ENCODE measurements around the gene CD8B2.
"Not testable (repeated sequence)": the region's sequence is repeated elsewhere in the genome, so short reads cannot be mapped to it uniquely, and the experiment has no call there.

Gene CD8B2

GRCh38 chr2:106513391-106513790, 26.2 kb downstream of the CD8B2 start:
- not testable (repeated sequence) for DNase-seq

DNA sequence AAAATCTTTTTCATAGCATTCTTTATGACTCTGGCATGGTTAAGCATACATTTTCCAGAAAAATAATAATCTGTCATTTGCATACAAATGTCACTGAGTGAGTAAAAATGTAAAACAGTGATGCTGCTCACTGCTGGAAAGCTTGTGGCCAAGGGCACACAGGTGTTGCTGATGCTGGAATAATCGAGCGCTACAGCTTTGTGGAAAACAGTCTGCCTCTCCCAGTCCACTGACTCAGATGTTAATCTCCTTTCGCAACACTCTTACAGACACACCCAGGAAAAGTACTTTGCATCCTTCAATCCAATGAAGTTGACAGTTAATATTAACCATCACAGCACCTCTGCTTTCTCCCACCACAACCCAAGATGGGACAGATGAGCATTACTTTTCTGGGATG, 27.7 kb downstream of the CD8B2 start:
- peak; percentile 51 for DNase-seq

DNA sequence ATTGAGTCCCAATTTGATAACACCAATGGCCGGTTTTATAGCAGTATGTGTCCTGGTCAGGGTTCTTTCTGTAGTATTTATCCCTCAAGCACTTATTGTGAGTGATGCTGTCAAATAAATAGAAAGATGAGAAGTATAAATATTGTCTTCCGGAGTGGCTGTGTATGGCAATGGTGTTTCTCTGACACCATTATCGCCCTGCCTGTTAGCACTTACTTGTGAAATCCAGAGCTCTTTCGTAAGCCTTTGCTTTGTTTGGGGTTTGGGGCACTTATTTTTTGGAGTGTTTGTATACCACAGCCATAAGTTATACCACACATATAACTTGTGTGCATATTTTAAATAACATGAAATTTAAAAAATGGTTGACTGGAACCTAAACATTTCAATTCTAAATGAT, 29.3 kb downstream of the CD8B2 start:
- DNase-seq: no peak

DNA sequence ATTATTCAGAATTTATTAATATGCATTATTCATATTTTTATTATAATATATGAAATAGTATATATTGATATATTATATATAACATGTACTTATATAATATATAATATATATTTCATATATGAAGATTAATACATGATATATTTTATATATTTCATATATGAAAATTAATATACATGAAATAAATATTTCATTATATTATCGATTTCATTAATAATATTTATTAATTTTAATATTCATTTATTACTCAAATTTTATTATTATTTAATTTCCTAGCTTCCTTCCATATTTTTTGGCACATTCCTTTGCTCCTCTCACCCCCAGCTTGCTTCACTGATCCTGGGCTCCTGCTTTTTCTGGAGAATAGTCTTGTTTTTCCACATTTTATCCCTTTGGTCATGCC, 29.7 kb downstream of the CD8B2 start:
- DNase-seq: no peak

GRCh38 chr2:106517329-106517728, 30.2 kb downstream of the CD8B2 start:
- DNase-seq: no peak

DNA sequence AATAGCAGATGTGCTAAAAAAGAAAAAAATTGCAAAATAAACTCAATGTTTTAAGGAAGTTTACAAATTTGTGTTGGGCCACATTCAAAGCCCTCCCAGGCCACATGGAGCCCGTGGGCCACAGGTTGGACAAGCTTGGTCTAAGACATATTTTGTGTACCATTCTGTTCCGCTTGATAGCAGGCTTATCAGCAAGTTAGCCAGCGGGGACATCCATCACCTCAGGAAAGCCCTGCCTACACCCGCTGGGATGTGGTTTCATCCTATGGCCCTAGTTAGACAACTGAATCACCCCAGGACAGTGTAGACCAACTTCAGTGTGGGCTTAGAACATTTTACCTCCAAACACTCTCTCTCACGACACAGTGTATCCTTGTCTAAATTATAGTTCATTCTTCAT, 32.6 kb downstream of the CD8B2 start:
- no peak for DNase-seq

DNA sequence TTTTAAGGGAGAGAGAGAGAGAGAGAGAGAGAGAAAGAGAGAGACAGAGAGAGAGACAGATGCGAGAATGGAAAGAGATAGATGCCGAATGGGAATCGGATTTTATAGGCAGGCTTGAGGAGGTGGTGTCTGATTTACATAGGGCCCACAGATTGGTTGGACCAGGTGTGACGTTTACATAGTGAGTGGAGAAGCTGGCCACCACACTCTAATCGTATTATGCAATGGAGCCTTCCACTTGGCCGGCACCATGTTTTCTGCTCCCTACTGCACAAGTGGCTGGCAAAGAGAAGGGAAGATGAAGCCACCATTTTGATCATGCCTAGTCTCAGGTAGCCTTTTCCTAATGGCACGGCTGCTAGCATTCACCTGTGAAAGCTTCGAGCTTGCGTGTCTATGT, 33.9 kb downstream of the CD8B2 start:
- no peak for DNase-seq

- no peak for DNase-seq
Observed at GRCh38 chr2:106523976-106524665, 37.0 kb downstream of the CD8B2 start.

GRCh38 chr2:106530866-106531265, 43.7 kb downstream of the CD8B2 start:
- peak; percentile 57 for DNase-seq

- no peak for DNase-seq
Observed at GRCh38 chr2:106531676-106532214, 44.6 kb downstream of the CD8B2 start.

DNA sequence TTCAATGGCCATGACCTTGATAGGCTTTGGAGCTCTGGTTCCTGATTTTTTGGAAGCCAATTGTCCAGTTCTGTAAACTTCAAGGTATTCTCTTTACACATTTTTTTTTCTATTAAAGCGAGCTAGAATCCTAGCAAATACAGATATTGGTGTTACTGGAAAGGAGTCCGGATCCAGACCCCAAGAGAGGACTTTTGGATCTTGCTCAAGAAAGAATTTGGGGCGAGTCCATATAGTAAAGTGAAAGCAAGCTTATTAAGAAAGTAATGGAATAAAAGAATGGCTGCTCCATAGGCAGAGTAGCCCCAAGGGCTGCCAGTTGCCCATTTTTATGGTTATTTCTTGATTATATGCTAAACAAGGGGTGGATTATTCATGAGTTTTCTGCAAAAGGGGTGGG, 45.1 kb downstream of the CD8B2 start:
- DNase-seq: no peak

GRCh38 chr2:106534471-106534870, 47.3 kb downstream of the CD8B2 start:
- no peak for DNase-seq

- DNase-seq: peak; percentile 19
Observed at GRCh38 chr2:106536490-106536889, 49.3 kb downstream of the CD8B2 start.

DNA sequence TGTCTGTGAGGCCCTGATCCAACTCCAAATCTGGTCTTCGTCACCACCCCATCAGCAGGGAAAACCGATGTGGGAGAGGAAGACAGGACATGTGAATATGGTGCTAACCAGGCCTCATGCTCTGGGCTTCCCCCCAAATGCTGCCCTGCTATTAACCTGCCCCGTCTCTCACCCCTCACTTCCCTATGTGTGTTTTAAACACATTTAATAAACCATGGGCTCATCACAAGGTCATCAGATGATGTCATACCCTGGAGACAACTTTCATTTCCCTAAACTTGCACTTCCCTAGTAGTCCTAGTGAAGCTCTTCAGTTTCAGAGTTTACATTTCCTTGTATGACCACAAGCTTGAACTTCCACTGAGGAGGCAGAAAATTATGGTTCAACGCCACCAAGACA, 49.9 kb downstream of the CD8B2 start:
- peak; percentile 98 for DNase-seq

GRCh38 chr2:106537791-106538191, 50.6 kb downstream of the CD8B2 start:
- peak; percentile 81 for DNase-seq

GRCh38 chr2:106540886-106541285, 53.7 kb downstream of the CD8B2 start:
- DNase-seq: no peak

DNA sequence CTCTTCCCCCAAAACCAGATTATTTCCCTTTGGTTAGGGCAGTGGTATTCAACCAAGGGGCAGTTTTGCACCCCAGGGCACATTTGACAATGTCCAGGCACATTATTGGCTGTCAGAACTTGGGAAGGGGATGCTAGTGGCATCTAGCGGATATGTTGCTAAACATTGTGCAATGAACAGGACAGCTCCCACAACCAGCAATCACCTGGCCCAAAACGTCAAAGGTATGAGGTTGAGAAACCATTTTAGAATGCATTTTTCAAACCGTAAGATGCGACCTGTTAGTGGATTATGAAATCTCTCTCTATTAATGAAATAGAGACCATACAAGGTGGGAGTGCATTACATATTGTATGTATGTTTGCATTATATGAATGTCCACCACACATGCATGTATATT, 54.2 kb downstream of the CD8B2 start:
- DNase-seq: no peak

- peak; percentile 64 for DNase-seq
Observed at GRCh38 chr2:106542746-106543359, 55.7 kb downstream of the CD8B2 start.

- no peak for DNase-seq
Observed at GRCh38 chr2:106545007-106545406, 57.8 kb downstream of the CD8B2 start.

- peak; percentile 48 for DNase-seq
Observed at GRCh38 chr2:106546391-106546990, 59.3 kb downstream of the CD8B2 start.

DNA sequence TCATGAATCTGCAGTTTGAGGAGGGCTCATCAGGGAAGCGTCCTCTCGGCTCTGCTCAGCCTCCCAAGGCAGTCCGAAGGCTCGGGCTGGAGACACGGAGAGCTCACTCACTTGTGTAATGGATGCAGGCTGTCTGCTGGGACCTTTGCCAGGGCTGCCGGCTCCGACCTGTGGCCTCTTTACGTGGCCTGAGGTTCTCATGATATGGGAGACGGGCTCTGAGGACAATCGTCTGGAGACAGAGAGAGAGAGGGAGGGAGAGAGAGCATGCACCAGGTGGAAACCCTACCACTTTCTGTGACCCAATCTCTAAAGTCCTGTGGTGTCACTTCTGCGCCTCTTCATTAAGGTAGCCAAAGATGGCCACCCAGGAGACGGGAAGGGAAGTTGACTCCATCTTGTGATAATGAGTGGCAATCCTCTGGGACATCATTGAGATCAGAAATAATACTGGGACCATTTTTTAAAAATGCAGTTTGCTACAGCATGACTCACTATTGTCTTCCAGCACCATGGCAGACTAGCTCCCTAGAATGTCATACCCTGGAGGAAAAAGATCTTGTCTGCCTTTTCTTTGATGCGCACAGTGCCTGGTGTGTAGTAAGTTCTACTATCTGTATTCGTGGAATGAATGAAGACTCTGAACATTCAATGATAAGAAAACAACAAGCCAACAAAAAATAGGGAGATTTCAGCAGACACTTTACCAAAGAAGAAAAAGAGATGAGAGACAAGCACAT, 60.2 kb downstream of the CD8B2 start:
- DNase-seq: no peak

DNA sequence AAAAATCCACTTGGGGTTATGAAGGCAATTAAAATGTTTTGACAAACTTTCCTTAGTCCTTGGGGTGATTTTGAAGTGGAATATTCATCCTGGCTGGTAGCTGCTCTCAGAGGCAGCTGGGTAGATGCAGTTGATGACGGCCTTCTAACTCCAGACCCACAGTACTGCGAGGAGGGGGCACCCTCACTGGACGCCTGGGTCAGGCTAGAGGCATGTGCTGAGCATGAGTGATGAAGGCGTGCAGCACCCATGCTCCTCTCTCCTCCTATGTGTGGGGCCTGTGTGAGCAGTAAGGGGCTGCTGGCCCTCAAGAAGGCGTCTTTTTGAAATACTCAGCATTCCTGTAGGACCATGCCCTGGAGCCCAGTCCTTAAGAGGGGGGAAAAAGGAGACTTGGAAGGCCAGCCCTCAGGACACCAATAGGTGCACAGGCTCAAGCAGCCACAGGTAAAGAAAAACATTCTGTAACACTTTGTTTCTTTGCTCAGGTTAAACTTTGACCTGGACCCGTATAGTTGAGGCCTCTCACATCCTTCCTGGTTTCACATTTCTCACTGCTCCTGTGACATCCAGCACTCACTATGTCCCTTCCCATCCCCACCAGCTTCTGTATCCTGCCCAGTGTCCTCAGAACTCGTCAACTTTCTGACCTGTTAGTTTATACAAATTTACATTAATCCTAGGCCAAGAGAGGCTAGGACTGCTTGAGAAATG, 64.4 kb downstream of the CD8B2 start:
- no peak for DNase-seq

DNA sequence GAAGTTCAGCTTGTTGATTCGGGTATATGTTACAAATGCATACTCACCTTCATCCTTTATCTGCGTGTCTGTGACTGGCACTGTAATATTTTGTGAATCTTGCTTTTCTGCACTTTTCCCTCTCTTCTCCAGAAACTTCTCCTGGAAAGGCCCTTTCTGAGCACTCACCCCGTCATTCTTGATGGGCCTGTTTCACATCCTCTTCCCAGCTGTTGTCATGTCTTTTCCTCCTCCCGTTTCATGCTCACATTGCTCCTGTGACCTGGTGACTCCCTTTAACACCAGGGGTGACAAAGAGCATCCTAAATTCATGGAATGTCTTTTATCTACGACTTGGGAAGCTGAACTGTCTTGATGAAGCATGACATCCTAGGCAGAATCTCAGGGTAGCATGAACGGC, 65.8 kb downstream of the CD8B2 start:
- DNase-seq: peak; percentile 41
